DOHH2 (cell line): ENCODE measurements around the gene UBE2N.

ENCODE experiments used
- H3F3A ChIP-seq: fragments of 200-600 bp; sonication (generic), shearing (Covaris generic); 2 replicates; pipeline ENCODE4 v1.6.0; 2016; ENCODE audit warnings: antibody characterized with exemption, mild to moderate bottlenecking; ENCODE audit not compliant: control insufficient read depth, insufficient read depth
- H3K27ac ChIP-seq: fragments of 200-600 bp; sonication (generic); 2 replicates; pipeline ENCODE4 v1.5.1; 2014; ENCODE audit warnings: low read depth, mild to moderate bottlenecking, low read length, moderate library complexity
- H3K27me3 ChIP-seq: fragments of 200-600 bp; sonication (generic); 2 replicates; pipeline ENCODE4 v1.6.1; 2014; ENCODE audit warnings: mild to moderate bottlenecking, low read length, mixed read lengths; ENCODE audit not compliant: control insufficient read depth
- H3K36me3 ChIP-seq: fragments of 200-600 bp; sonication (generic); 2 replicates; pipeline ENCODE4 v1.6.1; 2014; ENCODE audit warnings: mild to moderate bottlenecking, low read length, moderate library complexity, mixed read lengths; ENCODE audit not compliant: control insufficient read depth
- H3K4me1 ChIP-seq: fragments of 200-600 bp; sonication (generic); 2 replicates; pipeline ENCODE4 v1.6.1; 2014; ENCODE audit warnings: mild to moderate bottlenecking, low read length, mixed read lengths; ENCODE audit not compliant: control insufficient read depth
- H3K4me2 ChIP-seq: fragments of 200-600 bp; sonication (generic); 2 replicates; pipeline ENCODE4 v1.6.0; 2014; ENCODE audit warnings: mild to moderate bottlenecking, low read length, moderate library complexity
- H3K4me3 ChIP-seq: fragments of 200-600 bp; sonication (generic); 2 replicates; pipeline ENCODE4 v1.5.1; 2014; ENCODE audit warnings: mild to moderate bottlenecking, low read length, mixed read lengths
- H3K79me2 ChIP-seq: fragments of 200-600 bp; sonication (generic); 2 replicates; pipeline ENCODE4 v1.6.1; 2014; ENCODE audit warnings: mild to moderate bottlenecking, low read length, mixed read lengths; ENCODE audit not compliant: control insufficient read depth
- H3K9me2 ChIP-seq: fragments of 200-600 bp; sonication (generic); replicated peaks from 2 replicates; pipeline ENCODE4 v1.6.1; 2014; ENCODE audit warnings: mild to moderate bottlenecking, low read length, mixed read lengths; ENCODE audit not compliant: control insufficient read depth
- H3K9me3 ChIP-seq: fragments of 200-600 bp; sonication (generic); 2 replicates; pipeline ENCODE4 v1.6.1; 2014; ENCODE audit warnings: antibody characterized with exemption, low read length, mixed read lengths; ENCODE audit not compliant: control insufficient read depth, insufficient read depth
- H4K20me1 ChIP-seq: fragments of 200-600 bp; sonication (generic); 2 replicates; pipeline ENCODE4 v1.6.0; 2014; ENCODE audit warnings: low read depth, mild to moderate bottlenecking, antibody characterized with exemption, low read length, moderate library complexity; ENCODE audit not compliant: control insufficient read depth, insufficient read depth
- EZH2phosphoT487 ChIP-seq: fragments of 200-600 bp; sonication (generic); IDR thresholded peaks from 2 replicates; pipeline ENCODE4 v1.6.1; 2017; ENCODE audit warnings: borderline replicate concordance, mild to moderate bottlenecking, antibody characterized with exemption, low read length, moderate library complexity, mixed read lengths
- TF ChIP-seq, protein P1 (sequence below): fragments of 200-600 bp; sonication (generic); IDR thresholded peaks from one replicate; pipeline ENCODE4 v1.5.1; 2014; ENCODE audit warnings: antibody characterized with exemption, mild to moderate bottlenecking, low read depth, low read length; ENCODE audit not compliant: poor library complexity, severe bottlenecking

Gene UBE2N

DNA sequence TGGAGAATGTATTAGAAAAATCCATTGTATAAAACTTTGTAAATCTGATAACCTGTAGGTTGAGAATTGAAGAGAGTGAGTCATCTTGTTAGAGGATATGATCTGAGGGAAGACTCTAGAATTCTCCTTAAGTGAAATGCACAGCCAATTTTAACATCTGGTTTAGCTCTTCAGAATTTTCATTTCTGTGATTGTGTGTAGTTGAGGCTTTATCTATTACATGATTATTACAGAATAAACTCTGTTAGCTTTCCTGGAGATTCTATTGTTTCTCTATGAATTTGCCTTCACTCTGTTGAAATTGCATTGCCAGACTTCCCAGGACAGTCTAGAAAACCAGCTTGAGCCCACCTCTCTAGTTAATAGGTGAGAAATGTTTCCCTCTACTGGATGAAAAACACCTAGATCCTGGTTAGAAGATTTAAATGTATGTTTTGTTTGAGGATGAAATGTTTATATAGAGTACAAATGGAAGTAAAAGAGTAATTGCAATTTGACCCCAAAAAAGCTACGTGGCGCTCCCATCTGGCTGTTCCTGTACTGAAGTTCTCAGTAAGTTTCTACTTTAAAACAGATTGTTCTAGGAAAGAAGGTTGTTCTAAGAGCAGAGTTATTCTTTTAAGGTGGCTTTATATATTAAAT, 61.1 kb downstream of the UBE2N start:
- Histone ChIP-seq H3F3A (0 out of 2 replicates have a peak, but pooled peaks cover 2% of the 10 kb centered on the region), H3K27me3 (no peaks in the 10 kb centered on the region), H3K4me2 (peak overlapping the region; percentile 79), H3K27ac (no peak overlapping the region), H3K9me2 (no peaks in the 10 kb centered on the region), H3K4me1 (peaks cover 28% of the 10 kb centered on the region), H3K4me3 (peak overlapping the region; percentile 85), H3K9me3 (no peaks in the 10 kb centered on the region), H4K20me1 (peaks cover 9% of the 10 kb centered on the region; the same call in 1 of the 2 replicates), H3K79me2 (peaks cover 70% of the 10 kb centered on the region), H3K36me3 (peaks cover 8% of the 10 kb centered on the region)
- TF ChIP-seq, protein P1, sequence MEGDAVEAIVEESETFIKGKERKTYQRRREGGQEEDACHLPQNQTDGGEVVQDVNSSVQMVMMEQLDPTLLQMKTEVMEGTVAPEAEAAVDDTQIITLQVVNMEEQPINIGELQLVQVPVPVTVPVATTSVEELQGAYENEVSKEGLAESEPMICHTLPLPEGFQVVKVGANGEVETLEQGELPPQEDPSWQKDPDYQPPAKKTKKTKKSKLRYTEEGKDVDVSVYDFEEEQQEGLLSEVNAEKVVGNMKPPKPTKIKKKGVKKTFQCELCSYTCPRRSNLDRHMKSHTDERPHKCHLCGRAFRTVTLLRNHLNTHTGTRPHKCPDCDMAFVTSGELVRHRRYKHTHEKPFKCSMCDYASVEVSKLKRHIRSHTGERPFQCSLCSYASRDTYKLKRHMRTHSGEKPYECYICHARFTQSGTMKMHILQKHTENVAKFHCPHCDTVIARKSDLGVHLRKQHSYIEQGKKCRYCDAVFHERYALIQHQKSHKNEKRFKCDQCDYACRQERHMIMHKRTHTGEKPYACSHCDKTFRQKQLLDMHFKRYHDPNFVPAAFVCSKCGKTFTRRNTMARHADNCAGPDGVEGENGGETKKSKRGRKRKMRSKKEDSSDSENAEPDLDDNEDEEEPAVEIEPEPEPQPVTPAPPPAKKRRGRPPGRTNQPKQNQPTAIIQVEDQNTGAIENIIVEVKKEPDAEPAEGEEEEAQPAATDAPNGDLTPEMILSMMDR = peak; percentile 39
- TF ChIP-seq EZH2phosphoT487 = no peak

DNA sequence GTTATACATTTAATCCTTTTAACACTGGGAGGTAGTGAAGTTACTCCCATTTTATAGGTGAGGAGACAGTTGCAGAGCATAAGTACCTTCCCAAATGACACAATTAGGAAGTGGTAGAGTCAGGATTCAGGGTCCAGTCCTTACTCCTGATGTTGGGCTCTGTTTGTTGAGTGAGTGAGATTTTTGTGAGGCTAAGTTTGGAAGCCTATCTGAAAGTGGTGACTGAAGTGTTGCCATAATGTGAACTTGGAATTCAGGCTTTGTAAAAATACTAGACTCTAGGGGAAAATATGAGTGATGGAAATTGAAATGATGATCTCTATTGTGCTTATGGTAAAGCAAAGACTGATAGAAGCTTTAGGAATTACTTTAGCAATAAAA, 61.8 kb downstream of the UBE2N start:
- peaks cover 28% of the 10 kb centered on the region for H3K4me1 ChIP-seq
- peaks cover 63% of the 10 kb centered on the region for H3K79me2 ChIP-seq
- H3K27ac ChIP-seq = no peak overlapping the region

DNA sequence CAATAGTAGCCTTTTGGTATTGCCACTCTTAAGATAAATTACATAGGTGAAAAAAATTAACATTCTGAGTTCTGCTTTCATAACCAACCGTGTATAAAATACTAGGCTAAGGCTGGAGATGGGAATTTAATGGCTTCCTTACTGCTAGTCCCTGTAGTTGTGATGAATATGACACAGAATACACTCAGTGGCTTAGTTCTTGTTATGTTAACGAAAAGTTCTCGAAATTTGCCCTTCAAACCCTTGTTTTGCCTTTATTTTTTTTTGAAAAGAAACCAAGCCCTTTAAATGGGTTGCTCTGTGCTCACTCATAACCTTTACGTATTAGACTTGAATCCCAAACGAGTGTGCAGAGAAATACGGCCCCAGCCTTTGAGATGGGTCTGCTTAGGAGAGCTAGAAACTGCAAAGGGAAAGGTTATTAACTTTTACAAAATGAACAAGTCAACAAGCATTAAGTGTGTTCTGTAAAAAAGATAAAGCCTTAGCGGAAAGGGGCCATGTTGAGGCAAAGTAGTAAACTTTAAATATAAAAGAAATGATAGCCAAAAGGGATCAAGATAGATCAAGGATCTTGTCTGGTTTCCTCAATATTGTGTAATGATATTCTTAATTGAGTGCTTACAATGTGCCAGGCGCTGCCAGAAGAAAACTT, 62.3 kb downstream of the UBE2N start:
- Histone ChIP-seq H3K9me3 (no peaks in the 10 kb centered on the region), H3K36me3 (peaks cover 8% of the 10 kb centered on the region), H4K20me1 (peaks cover 9% of the 10 kb centered on the region; the same call in 1 of the 2 replicates), H3K4me2 (peak overlapping the region; percentile 79), H3K27ac (no peak overlapping the region), H3K27me3 (no peaks in the 10 kb centered on the region), H3K9me2 (no peaks in the 10 kb centered on the region), H3K4me3 (peak overlapping the region; percentile 85), H3F3A (0 out of 2 replicates have a peak, but pooled peaks cover 2% of the 10 kb centered on the region), H3K4me1 (peaks cover 28% of the 10 kb centered on the region), H3K79me2 (peaks cover 58% of the 10 kb centered on the region)
- TF ChIP-seq, protein P1 = no peak
- no peak for TF ChIP-seq EZH2phosphoT487

More for the DNA sequence above, 61.8 kb downstream of the UBE2N start:
- peak overlapping the region; percentile 79 for H3K4me2 ChIP-seq
- 0 out of 2 replicates have a peak, but pooled peaks cover 2% of the 10 kb centered on the region for H3F3A ChIP-seq
- peaks cover 9% of the 10 kb centered on the region; the same call in 1 of the 2 replicates for H4K20me1 ChIP-seq
- H3K4me3 ChIP-seq = peak overlapping the region; percentile 85
- H3K27me3 ChIP-seq = no peaks in the 10 kb centered on the region
- H3K9me3 ChIP-seq = no peaks in the 10 kb centered on the region
- no peak for TF ChIP-seq EZH2phosphoT487
- TF ChIP-seq, protein P1 = no peak
- peaks cover 8% of the 10 kb centered on the region for H3K36me3 ChIP-seq
- no peaks in the 10 kb centered on the region for H3K9me2 ChIP-seq
